ENCODE results near the gene THRB.
A peak's percentile ranks its signal among the peaks of the same experiment; 100 is the strongest.
"Not testable (repeated sequence)": the region's sequence is repeated elsewhere in the genome, so short reads cannot be mapped to it uniquely, and the experiment has no call there.

The THRB gene

GRCh38 chr3:24416224-24416623 lies 78.4 kb downstream of the THRB start:
- H2BK120ac ChIP-seq (ENCODE audit: low read depth, low read length), result no peak overlapping the region
- no peak overlapping the region for H3K56ac ChIP-seq (ENCODE audit: low read length)
- H4K8ac ChIP-seq (ENCODE audit: low read depth, low read length), result no peak overlapping the region
- H3K36me3 ChIP-seq (ENCODE audit: control insufficient read depth, insufficient read depth, low read length), result no peaks in the 10 kb centered on the region
- H3K27me3 ChIP-seq (ENCODE audit: insufficient read depth, low read length, poor library complexity), result no peaks in the 10 kb centered on the region
- no peak overlapping the region for H3K27ac ChIP-seq (ENCODE audit: low read depth, low read length)
- no peaks in the 10 kb centered on the region for H3K79me2 ChIP-seq (ENCODE audit: control insufficient read depth, insufficient read depth, low read length)
- no CpG with 5 or more reads among the region's 4 CpGs for WGBS (ENCODE audit: extremely low coverage, insufficient coverage, low lambda C conversion rate)
- H2BK15ac ChIP-seq (replicated peaks; ENCODE audit: low read depth), result no peak overlapping the region
- H3K4me1 ChIP-seq (ENCODE audit: control insufficient read depth, low read depth, low read length), result no peaks in the 10 kb centered on the region
- no peak overlapping the region for H4K5ac ChIP-seq (ENCODE audit: low read length)
- H3K23ac ChIP-seq (ENCODE audit: low read length), result no peak overlapping the region
- no peak overlapping the region for H2BK5ac ChIP-seq (ENCODE audit: low read length)
- no peak overlapping the region for H3K4me2 ChIP-seq (ENCODE audit: low read length)
- H3K79me1 ChIP-seq (ENCODE audit: low read length), result no peaks in the 10 kb centered on the region
- no peak overlapping the region for H3K4ac ChIP-seq (ENCODE audit: low read depth, low read length)
- no peak overlapping the region for H3K18ac ChIP-seq (ENCODE audit: low read length)
- H2AK5ac ChIP-seq (ENCODE audit: low read length), result no peak overlapping the region
- no peak for DNase-seq
- no peak overlapping the region for H3K4me3 ChIP-seq (ENCODE audit: low read length)
- no peak overlapping the region for H3K9ac ChIP-seq (ENCODE audit: low read length)

DNA sequence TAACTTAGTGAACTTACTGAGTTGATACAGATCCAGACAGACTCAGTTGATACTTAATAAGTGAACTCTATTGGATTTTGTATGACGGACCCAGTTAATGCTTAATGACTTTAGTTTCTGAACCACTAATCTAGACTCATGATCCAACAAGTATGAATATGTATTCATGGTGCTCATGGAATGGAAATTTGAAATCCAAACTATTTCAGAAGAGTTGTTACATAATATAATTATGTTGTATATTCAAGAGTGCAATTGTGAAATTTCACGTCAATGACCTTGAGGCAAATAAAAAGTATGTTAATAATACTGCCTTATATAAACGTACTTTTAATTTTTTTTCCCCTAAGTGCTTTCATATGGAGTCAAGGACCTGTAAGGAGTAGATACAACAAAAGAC lies 78.8 kb downstream of the THRB start:
- Histone ChIP-seq H3K27me3 (ENCODE audit: insufficient read depth, low read length, poor library complexity) (no peaks in the 10 kb centered on the region), H2AK5ac (ENCODE audit: low read length) (no peak overlapping the region), H3K56ac (ENCODE audit: low read length) (no peak overlapping the region), H2BK5ac (ENCODE audit: low read length) (no peak overlapping the region), H4K8ac (ENCODE audit: low read depth, low read length) (no peak overlapping the region), H3K4me2 (ENCODE audit: low read length) (no peak overlapping the region), H3K79me2 (ENCODE audit: control insufficient read depth, insufficient read depth, low read length) (no peaks in the 10 kb centered on the region), H3K79me1 (ENCODE audit: low read length) (no peaks in the 10 kb centered on the region), H3K36me3 (ENCODE audit: control insufficient read depth, insufficient read depth, low read length) (no peaks in the 10 kb centered on the region), H3K27ac (ENCODE audit: low read depth, low read length) (no peak overlapping the region), H3K23ac (ENCODE audit: low read length) (no peak overlapping the region), H3K9ac (ENCODE audit: low read length) (no peak overlapping the region), H4K5ac (ENCODE audit: low read length) (no peak overlapping the region), H2BK120ac (ENCODE audit: low read depth, low read length) (no peak overlapping the region), H2BK15ac (replicated peaks; ENCODE audit: low read depth) (no peak overlapping the region), H3K18ac (ENCODE audit: low read length) (no peak overlapping the region), H3K4me3 (ENCODE audit: low read length) (no peak overlapping the region), H3K4me1 (ENCODE audit: control insufficient read depth, low read depth, low read length) (no peaks in the 10 kb centered on the region), H3K4ac (ENCODE audit: low read depth, low read length) (no peak overlapping the region)
- no peak for DNase-seq
- WGBS (ENCODE audit: extremely low coverage, insufficient coverage, low lambda C conversion rate), result no CpG with 5 or more reads among the region's 3 CpGs

DNA sequence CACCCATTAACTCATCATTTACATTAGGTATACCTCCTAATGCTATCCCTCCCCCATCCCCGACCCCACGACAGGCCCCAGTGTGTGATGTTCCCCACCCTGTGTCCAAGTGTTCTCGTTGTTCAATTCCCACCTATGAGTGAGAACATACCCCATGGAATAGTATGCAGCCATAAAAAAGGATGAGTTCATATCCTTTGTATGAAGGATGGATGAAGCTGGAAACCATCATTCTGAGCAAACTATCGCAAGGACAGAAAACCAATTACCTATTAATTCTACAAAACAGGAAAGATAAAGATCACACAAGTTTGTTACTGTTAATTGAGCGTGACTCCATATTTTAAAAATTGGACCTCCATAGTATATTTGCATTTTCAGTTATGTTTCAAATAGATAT lies 81.0 kb downstream of the THRB start:
- H3K4me1 ChIP-seq (ENCODE audit: control insufficient read depth, low read depth, low read length); H3K18ac ChIP-seq (ENCODE audit: low read length); H3K56ac ChIP-seq (ENCODE audit: low read length); H3K79me1 ChIP-seq (ENCODE audit: low read length); H3K79me2 ChIP-seq (ENCODE audit: control insufficient read depth, insufficient read depth, low read length); DNase-seq; H4K8ac ChIP-seq (ENCODE audit: low read depth, low read length); H3K4me3 ChIP-seq (ENCODE audit: low read length); H2AK5ac ChIP-seq (ENCODE audit: low read length); H3K27ac ChIP-seq (ENCODE audit: low read depth, low read length); H3K27me3 ChIP-seq (ENCODE audit: insufficient read depth, low read length, poor library complexity); H2BK5ac ChIP-seq (ENCODE audit: low read length); H3K9ac ChIP-seq (ENCODE audit: low read length); H3K4ac ChIP-seq (ENCODE audit: low read depth, low read length); H2BK120ac ChIP-seq (ENCODE audit: low read depth, low read length); H3K23ac ChIP-seq (ENCODE audit: low read length); H3K36me3 ChIP-seq (ENCODE audit: control insufficient read depth, insufficient read depth, low read length); H3K4me2 ChIP-seq (ENCODE audit: low read length); H2BK15ac ChIP-seq (replicated peaks; ENCODE audit: low read depth); H4K5ac ChIP-seq (ENCODE audit: low read length): not testable (repeated sequence)
- WGBS (ENCODE audit: extremely low coverage, insufficient coverage, low lambda C conversion rate), result no CpG with 5 or more reads among the region's 5 CpGs

DNA sequence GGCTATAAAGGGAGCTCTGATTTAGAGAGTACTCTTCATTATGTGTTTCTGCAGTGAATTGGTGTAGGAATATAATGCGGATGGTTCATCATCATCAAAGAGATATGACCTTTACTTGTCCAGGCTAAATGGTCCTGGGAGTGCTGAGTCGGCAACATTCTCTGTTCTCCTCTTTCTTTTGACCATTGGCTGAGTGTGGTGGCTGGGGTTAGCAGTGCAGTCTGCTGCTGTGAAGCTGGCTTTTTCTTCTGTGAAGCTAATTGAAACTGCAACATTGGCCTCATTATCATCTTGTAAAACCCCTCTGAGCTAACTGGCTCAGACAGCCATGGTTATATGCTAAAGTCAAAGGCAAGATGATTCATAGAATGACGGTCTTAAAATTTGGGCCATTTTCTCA lies 83.8 kb downstream of the THRB start:
- Histone ChIP-seq H3K79me2 (ENCODE audit: control insufficient read depth, insufficient read depth, low read length) (no peaks in the 10 kb centered on the region), H3K79me1 (ENCODE audit: low read length) (no peaks in the 10 kb centered on the region), H3K27ac (ENCODE audit: low read depth, low read length) (no peak overlapping the region), H3K36me3 (ENCODE audit: control insufficient read depth, insufficient read depth, low read length) (no peaks in the 10 kb centered on the region), H2BK5ac (ENCODE audit: low read length) (no peak overlapping the region), H3K27me3 (ENCODE audit: insufficient read depth, low read length, poor library complexity) (no peaks in the 10 kb centered on the region), H4K5ac (ENCODE audit: low read length) (no peak overlapping the region), H3K23ac (ENCODE audit: low read length) (no peak overlapping the region), H3K56ac (ENCODE audit: low read length) (no peak overlapping the region), H3K18ac (ENCODE audit: low read length) (no peak overlapping the region), H2BK120ac (ENCODE audit: low read depth, low read length) (no peak overlapping the region), H2AK5ac (ENCODE audit: low read length) (no peak overlapping the region), H2BK15ac (replicated peaks; ENCODE audit: low read depth) (no peak overlapping the region), H3K4ac (ENCODE audit: low read depth, low read length) (no peak overlapping the region), H3K9ac (ENCODE audit: low read length) (no peak overlapping the region), H4K8ac (ENCODE audit: low read depth, low read length) (no peak overlapping the region), H3K4me3 (ENCODE audit: low read length) (no peak overlapping the region), H3K4me1 (ENCODE audit: control insufficient read depth, low read depth, low read length) (no peaks in the 10 kb centered on the region), H3K4me2 (ENCODE audit: low read length) (no peak overlapping the region)
- DNase-seq, result peak; percentile 15
- no CpG with 5 or more reads among the region's 3 CpGs for WGBS (ENCODE audit: extremely low coverage, insufficient coverage, low lambda C conversion rate)

- Histone ChIP-seq H3K9ac (ENCODE audit: low read length) (no peak overlapping the region), H3K79me1 (ENCODE audit: low read length) (no peaks in the 10 kb centered on the region), H4K5ac (ENCODE audit: low read length) (no peak overlapping the region), H2BK120ac (ENCODE audit: low read depth, low read length) (no peak overlapping the region), H2BK5ac (ENCODE audit: low read length) (no peak overlapping the region), H3K27me3 (ENCODE audit: insufficient read depth, low read length, poor library complexity) (no peaks in the 10 kb centered on the region), H3K27ac (ENCODE audit: low read depth, low read length) (no peak overlapping the region), H3K4me1 (ENCODE audit: control insufficient read depth, low read depth, low read length) (no peaks in the 10 kb centered on the region), H3K4me3 (ENCODE audit: low read length) (no peak overlapping the region), H3K56ac (ENCODE audit: low read length) (no peak overlapping the region), H2BK15ac (replicated peaks; ENCODE audit: low read depth) (no peak overlapping the region), H3K4ac (ENCODE audit: low read depth, low read length) (no peak overlapping the region), H3K4me2 (ENCODE audit: low read length) (no peak overlapping the region), H3K36me3 (ENCODE audit: control insufficient read depth, insufficient read depth, low read length) (no peaks in the 10 kb centered on the region), H3K79me2 (ENCODE audit: control insufficient read depth, insufficient read depth, low read length) (no peaks in the 10 kb centered on the region), H4K8ac (ENCODE audit: low read depth, low read length) (no peak overlapping the region), H3K23ac (ENCODE audit: low read length) (no peak overlapping the region), H3K18ac (ENCODE audit: low read length) (no peak overlapping the region), H2AK5ac (ENCODE audit: low read length) (no peak overlapping the region)
- no peak for DNase-seq
- no CpG with 5 or more reads among the region's 3 CpGs for WGBS (ENCODE audit: extremely low coverage, insufficient coverage, low lambda C conversion rate)
Observed at GRCh38 chr3:24407980-24408680, 86.5 kb downstream of the THRB start.

DNA sequence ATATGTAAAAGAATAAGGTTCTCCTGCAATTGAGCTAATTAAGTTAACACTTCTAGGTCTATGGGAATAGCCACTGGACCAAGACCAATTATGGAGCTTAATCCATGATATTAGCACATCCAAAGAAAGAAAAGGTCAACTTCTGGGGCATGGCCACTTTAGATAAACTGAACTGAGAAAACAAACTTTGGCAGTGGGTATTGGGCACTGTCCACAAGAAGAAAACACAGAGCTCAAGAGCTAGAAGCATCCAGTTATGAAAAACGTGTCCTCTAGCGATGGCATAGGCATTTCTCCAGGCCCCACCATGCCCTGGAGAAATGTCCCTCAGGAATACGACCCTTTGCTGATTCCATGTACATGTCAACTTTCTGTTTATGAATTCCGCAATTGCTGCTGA lies 87.8 kb downstream of the THRB start:
- Histone ChIP-seq H2BK120ac (ENCODE audit: low read depth, low read length) (no peak overlapping the region), H2AK5ac (ENCODE audit: low read length) (no peak overlapping the region), H3K79me1 (ENCODE audit: low read length) (no peaks in the 10 kb centered on the region), H4K5ac (ENCODE audit: low read length) (no peak overlapping the region), H3K56ac (ENCODE audit: low read length) (no peak overlapping the region), H3K18ac (ENCODE audit: low read length) (no peak overlapping the region), H2BK5ac (ENCODE audit: low read length) (no peak overlapping the region), H3K4me1 (ENCODE audit: control insufficient read depth, low read depth, low read length) (no peaks in the 10 kb centered on the region), H3K4me2 (ENCODE audit: low read length) (no peak overlapping the region), H3K36me3 (ENCODE audit: control insufficient read depth, insufficient read depth, low read length) (no peaks in the 10 kb centered on the region), H3K23ac (ENCODE audit: low read length) (no peak overlapping the region), H3K4ac (ENCODE audit: low read depth, low read length) (no peak overlapping the region), H3K27me3 (ENCODE audit: insufficient read depth, low read length, poor library complexity) (no peaks in the 10 kb centered on the region), H4K8ac (ENCODE audit: low read depth, low read length) (no peak overlapping the region), H3K9ac (ENCODE audit: low read length) (no peak overlapping the region), H3K4me3 (ENCODE audit: low read length) (no peak overlapping the region), H3K79me2 (ENCODE audit: control insufficient read depth, insufficient read depth, low read length) (no peaks in the 10 kb centered on the region), H3K27ac (ENCODE audit: low read depth, low read length) (no peak overlapping the region), H2BK15ac (replicated peaks; ENCODE audit: low read depth) (no peak overlapping the region)
- WGBS (ENCODE audit: extremely low coverage, insufficient coverage, low lambda C conversion rate), result no CpG with 5 or more reads among the region's 4 CpGs
- DNase-seq, result no peak
